ENCODE measurements around the gene GAL3ST2. TPM values are rescaled to one million over a fixed set of nuclear protein-coding genes. Genes with fewer than 3 reads are reported as not detected.

GAL3ST2 gene
- total and polyA plus RNA-seq, 4 donors: 0.40 TPM; not detected in 3

DNA sequence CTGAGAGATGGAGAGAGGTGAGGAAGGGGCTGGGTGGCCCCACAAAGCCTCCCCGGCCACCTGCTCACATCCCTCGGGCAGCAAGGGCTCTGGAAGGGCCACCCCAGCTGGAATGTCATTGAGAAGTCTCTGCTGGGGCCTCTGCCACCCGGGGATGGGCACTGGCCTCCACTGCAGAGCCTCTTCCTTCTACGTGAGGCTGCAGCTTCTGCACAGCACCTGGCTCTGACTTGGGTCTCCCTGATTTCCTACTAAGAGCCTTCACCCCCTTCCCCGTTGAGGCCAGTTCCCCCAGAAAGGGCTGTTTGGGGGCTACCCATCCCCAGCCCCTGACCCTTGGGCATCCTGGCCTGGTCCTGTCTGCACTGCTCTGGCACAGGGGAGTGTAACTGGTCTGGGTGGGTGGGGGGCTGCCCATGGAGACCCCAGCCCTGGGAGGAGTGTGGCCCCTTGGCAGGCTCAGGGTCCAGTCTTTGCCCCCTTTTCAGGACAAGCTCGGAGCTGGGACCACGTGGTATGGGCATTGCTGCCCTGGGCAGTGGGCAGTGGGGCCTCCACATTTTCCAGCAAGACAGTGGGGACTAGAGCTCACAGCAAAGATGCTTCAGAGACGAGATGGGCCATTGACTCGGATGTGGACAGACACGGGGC lies 76.5 kb downstream of the GAL3ST2 start:
- H3K9me3 ChIP-seq (ENCODE audit: control insufficient read depth in 4 of 4, insufficient read depth in 3 of 4, low read length in 3 of 4): no peaks in the 10 kb centered on the region
- ATAC-seq (ENCODE audit: insufficient read depth, low FRiP score) (no peak), DNase-seq (no peak)
- H3K36me3 ChIP-seq (ENCODE audit: control insufficient read depth in 4 of 4, insufficient read depth in 4 of 4, low read length in 4 of 4): no peaks in the 10 kb centered on the region
- no peak overlapping the region for H3K9ac ChIP-seq (ENCODE audit: insufficient read depth in 1 of 2, low read length in 2 of 2)
- H3K27ac ChIP-seq (ENCODE audit: low read depth in 1 of 2, low read length in 1 of 2): no peak overlapping the region
- no peak overlapping the region for H3K4me3 ChIP-seq
- peaks cover 0 to 5% (median 0%) of the 10 kb centered on the region in 5 donors for H3K4me1 ChIP-seq (ENCODE audit: control insufficient read depth in 5 of 5, insufficient read depth in 5 of 5, low read length in 5 of 5)
- 90 to 93% methylated on average over 10 of the region's 10 CpGs for WGBS, 2 donors
- peaks cover 0 to 5% (median 0%) of the 10 kb centered on the region in 3 donors for H3K27me3 ChIP-seq (ENCODE audit: control insufficient read depth in 3 of 3, insufficient read depth in 3 of 3, low read length in 2 of 3)
- TF ChIP-seq CTCF (IDR thresholded peaks at IDR 0.05; ENCODE audit: control extremely low read depth, extremely low read depth): no peak

Other genes with a start within 250 kb of the GAL3ST2 start
- gene BOK, start 218.1 kb upstream of the GAL3ST2 start, total RNA-seq: 10 to 100 TPM; 11.8 to 44.3 TPM
- 10 to 100 TPM; 26.8 to 31.5 TPM for gene BOK, start 218.1 kb upstream of the GAL3ST2 start, polyA plus RNA-seq
- 10 to 100 TPM; 43.9 to 46.0 TPM for gene THAP4, start 139.7 kb upstream of the GAL3ST2 start, total RNA-seq
- gene THAP4, start 139.7 kb upstream of the GAL3ST2 start, polyA plus RNA-seq: 10 to 100 TPM; 40.0 to 53.7 TPM
- gene ATG4B, start 139.1 kb upstream of the GAL3ST2 start, total RNA-seq: 10 to 100 TPM; 69.1 to 74.9 TPM
- gene ATG4B, start 139.1 kb upstream of the GAL3ST2 start, polyA plus RNA-seq: 10 to 100 TPM; 45.1 to 55.0 TPM
- 10 to 100 TPM; 17.4 to 24.3 TPM for gene DTYMK, start 90.0 kb upstream of the GAL3ST2 start, total RNA-seq
- gene DTYMK, start 90.0 kb upstream of the GAL3ST2 start, polyA plus RNA-seq: 10 to 100 TPM; 15.6 to 21.9 TPM
- gene ING5, start 74.8 kb upstream of the GAL3ST2 start, total RNA-seq: 10 to 100 TPM; 29.8 to 46.8 TPM
- 10 to 100 TPM; 19.2 to 32.4 TPM for gene ING5, start 74.8 kb upstream of the GAL3ST2 start, polyA plus RNA-seq
- 10 to 100 TPM; 22.2 to 45.3 TPM for gene D2HGDH, start 42.2 kb upstream of the GAL3ST2 start, total RNA-seq
- 10 to 100 TPM; 12.2 to 32.2 TPM for gene D2HGDH, start 42.2 kb upstream of the GAL3ST2 start, polyA plus RNA-seq
- gene NEU4, start 32.4 kb downstream of the GAL3ST2 start, total RNA-seq: under 1 TPM; 0.26 to 0.43 TPM
- gene NEU4, start 32.4 kb downstream of the GAL3ST2 start, polyA plus RNA-seq: under 1 TPM; 0.27 to 0.59 TPM
- under 1 TPM; 0.83 to 0.97 TPM for gene PDCD1, start 82.1 kb downstream of the GAL3ST2 start, total RNA-seq
- gene PDCD1, start 82.1 kb downstream of the GAL3ST2 start, polyA plus RNA-seq: under 1 TPM; 0.59 to 0.80 TPM
- under 1 TPM in 1 of 2 donors, not detected in 1; 0.09 TPM for gene RTP5, start 92.9 kb downstream of the GAL3ST2 start, total RNA-seq
- under 1 TPM; 0.08 to 0.13 TPM for gene RTP5, start 92.9 kb downstream of the GAL3ST2 start, polyA plus RNA-seq